NB4 (cell line): ENCODE results near the gene TNS4.

Experiments used
- DNase-seq: peaks from one replicate; pipeline ENCODE4 v3.0.0; 2010; ENCODE audit warnings: low read depth
- H3K4me3 ChIP-seq: one replicate; pipeline ENCODE4 v1.5.1; 2011; ENCODE audit warnings: mild to moderate bottlenecking, low read depth, low read length, moderate library complexity
- MYC ChIP-seq: IDR thresholded peaks from 2 replicates; pipeline ENCODE4 v1.6.1; 2011; ENCODE audit warnings: low read depth, low read length
- POLR2A ChIP-seq: IDR thresholded peaks from 2 replicates; pipeline ENCODE4 v1.6.1; 2011; ENCODE audit warnings: mild to moderate bottlenecking; ENCODE audit not compliant: insufficient read length; ENCODE audit errors: extremely low read depth
- TF ChIP-seq, protein P1 (sequence below): IDR thresholded peaks from one replicate; pipeline ENCODE4 v1.5.1; 2012; ENCODE audit warnings: low read depth, low read length
- TF ChIP-seq, protein P2 (sequence below): IDR thresholded peaks from 2 replicates; pipeline ENCODE4 v1.6.1; 2011; ENCODE audit warnings: low read depth, low read length

Gene TNS4

GRCh38 chr17:40514013-40514875, 12.8 kb upstream of the TNS4 start:
- TF ChIP-seq, protein P1, sequence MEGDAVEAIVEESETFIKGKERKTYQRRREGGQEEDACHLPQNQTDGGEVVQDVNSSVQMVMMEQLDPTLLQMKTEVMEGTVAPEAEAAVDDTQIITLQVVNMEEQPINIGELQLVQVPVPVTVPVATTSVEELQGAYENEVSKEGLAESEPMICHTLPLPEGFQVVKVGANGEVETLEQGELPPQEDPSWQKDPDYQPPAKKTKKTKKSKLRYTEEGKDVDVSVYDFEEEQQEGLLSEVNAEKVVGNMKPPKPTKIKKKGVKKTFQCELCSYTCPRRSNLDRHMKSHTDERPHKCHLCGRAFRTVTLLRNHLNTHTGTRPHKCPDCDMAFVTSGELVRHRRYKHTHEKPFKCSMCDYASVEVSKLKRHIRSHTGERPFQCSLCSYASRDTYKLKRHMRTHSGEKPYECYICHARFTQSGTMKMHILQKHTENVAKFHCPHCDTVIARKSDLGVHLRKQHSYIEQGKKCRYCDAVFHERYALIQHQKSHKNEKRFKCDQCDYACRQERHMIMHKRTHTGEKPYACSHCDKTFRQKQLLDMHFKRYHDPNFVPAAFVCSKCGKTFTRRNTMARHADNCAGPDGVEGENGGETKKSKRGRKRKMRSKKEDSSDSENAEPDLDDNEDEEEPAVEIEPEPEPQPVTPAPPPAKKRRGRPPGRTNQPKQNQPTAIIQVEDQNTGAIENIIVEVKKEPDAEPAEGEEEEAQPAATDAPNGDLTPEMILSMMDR: no peak
- TF ChIP-seq MYC (no peak), POLR2A (no peak)
- TF ChIP-seq, protein P2, sequence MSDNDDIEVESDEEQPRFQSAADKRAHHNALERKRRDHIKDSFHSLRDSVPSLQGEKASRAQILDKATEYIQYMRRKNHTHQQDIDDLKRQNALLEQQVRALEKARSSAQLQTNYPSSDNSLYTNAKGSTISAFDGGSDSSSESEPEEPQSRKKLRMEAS: no peak
- no peak overlapping the region for H3K4me3 ChIP-seq
- DNase-seq: no peak

DNA sequence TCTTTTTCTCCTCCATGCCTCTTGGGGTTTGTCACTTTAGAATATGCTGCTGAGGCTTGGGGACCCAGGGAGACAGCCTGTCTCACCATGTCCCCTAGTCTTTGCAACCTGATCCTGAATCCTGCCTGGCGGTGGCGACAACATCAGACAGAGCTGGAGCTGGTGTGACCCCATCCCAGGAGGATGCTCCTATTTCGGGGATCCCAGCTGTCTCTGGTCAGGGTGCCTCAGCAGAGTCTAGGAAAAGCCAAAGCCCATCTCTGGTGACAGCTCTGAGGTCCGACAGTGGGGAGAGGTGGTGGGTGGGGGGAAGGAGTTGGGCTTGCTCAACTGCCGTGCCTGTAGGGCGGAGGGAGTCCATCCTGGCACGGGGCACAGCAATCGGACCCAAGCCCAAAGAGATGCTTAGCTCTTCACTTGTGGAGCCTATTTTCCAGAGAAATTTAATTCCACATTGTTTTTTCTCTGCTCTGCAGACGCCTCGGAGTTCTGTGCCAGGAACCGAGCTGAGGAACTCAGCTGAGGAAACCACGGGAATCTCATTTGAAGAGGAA, 10.3 kb upstream of the TNS4 start:
- TF ChIP-seq, protein P2: no peak
- no peak for TF ChIP-seq MYC
- TF ChIP-seq, protein P1: no peak
- no peak for TF ChIP-seq POLR2A
- no peak for DNase-seq
- no peak overlapping the region for H3K4me3 ChIP-seq

GRCh38 chr17:40511136-40511535, 9.7 kb upstream of the TNS4 start:
- no peak for DNase-seq
- TF ChIP-seq MYC (no peak), POLR2A (no peak)
- TF ChIP-seq, protein P1: no peak
- TF ChIP-seq, protein P2: no peak
- no peak overlapping the region for H3K4me3 ChIP-seq

DNA sequence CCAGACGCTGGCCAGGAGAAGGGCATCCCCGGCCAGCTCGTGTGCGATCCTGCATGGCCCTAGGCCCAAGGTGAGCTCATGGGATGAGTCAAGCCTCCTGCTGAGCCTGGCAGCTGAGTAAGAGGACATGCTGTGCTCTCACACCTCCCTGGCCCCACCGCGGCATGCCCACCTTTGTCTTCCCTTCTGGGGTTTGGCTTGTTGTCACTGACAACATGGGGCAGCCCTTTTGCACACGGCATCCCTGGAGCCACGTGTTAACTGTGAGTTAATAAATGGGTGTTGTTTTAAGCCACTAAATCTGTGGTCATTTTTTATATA, 8.9 kb upstream of the TNS4 start:
- H3K4me3 ChIP-seq: no peak overlapping the region
- DNase-seq: no peak
- no peak for TF ChIP-seq MYC
- no peak for TF ChIP-seq POLR2A
- TF ChIP-seq, protein P2: no peak
- TF ChIP-seq, protein P1: no peak

DNA sequence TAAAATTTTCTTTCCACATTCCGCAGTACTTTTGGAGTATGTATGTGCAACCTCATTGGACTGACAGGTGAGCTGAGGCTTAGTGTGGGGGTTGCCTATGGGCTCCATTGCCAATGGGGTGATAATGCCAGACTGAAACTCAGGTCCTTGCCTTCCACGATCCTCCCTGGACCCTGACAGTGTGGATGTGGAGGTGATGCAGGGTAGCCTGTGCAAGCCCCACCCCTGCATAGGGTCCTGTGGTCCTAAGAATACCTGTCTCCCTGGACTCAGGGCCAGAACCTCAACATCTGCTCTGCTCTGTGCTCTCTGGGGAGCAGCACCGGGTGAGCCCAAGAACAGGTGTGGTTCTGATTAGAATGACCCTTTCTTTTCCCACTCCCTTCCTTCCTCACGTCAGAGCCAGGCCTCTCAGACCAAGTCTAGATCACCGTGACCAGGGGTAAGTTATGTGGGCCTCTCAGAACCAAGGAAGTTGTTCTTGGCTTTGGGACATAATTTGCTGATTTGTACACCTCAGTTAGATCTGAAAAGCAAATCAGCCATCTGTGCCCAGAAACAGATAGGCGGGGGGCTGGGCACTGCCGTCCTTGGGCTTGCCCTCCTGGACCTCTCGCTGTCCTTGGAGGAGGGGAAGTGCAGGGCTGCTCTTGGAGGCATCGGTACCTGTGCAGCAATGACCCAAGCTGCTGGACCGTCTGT, 8.4 kb upstream of the TNS4 start:
- TF ChIP-seq, protein P2: no peak
- no peak for TF ChIP-seq MYC
- TF ChIP-seq, protein P1: no peak
- TF ChIP-seq POLR2A: no peak
- no peak overlapping the region for H3K4me3 ChIP-seq
- DNase-seq: no peak
